Choroid plexus epithelial cell (primary cell): ENCODE data around the gene SLX9.

Experiments
- DNase-seq: peaks from one replicate; pipeline ENCODE4 v3.0.0-alpha.2; 2010; ENCODE audit warnings: low read depth
- H3K4me3 ChIP-seq: 2 replicates; pipeline ENCODE4 v1.5.1; 2011; ENCODE audit warnings: low read depth, mild to moderate bottlenecking, control low read depth, low read length, moderate library complexity
- CTCF ChIP-seq: conservative IDR thresholded peaks from 2 replicates; pipeline ENCODE4 v1.5.1; 2011; ENCODE audit warnings: low read depth, mild to moderate bottlenecking, control low read depth, inconsistent platforms, low read length, moderate library complexity

SLX9 gene

GRCh38 chr21:44935533-44935927 is 4.3 kb upstream of the SLX9 start:
- TF ChIP-seq CTCF = no peak
- H3K4me3 ChIP-seq = no peak overlapping the region
- DNase-seq = no peak

- no peak for DNase-seq
- H3K4me3 ChIP-seq = peak overlapping the region; percentile 91
- TF ChIP-seq CTCF = no peak
Observed at GRCh38 chr21:44938772-44939531, 877 bp upstream of the SLX9 start.

GRCh38 chr21:44940116-44940631 is 345 bp downstream of the SLX9 start:
- DNase-seq = no peak
- peak overlapping the region; percentile 91 for H3K4me3 ChIP-seq

GRCh38 chr21:44941567-44941966 is 1.7 kb downstream of the SLX9 start:
- no peak for DNase-seq
- H3K4me3 ChIP-seq = no peak overlapping the region
- no peak for TF ChIP-seq CTCF

More at GRCh38 chr21:44940116-44940631, 345 bp downstream of the SLX9 start:
- TF ChIP-seq CTCF = no peak

- no peak for DNase-seq
- H3K4me3 ChIP-seq = no peak overlapping the region
- no peak for TF ChIP-seq CTCF
Observed at GRCh38 chr21:44942566-44942965, 2.7 kb downstream of the SLX9 start.

GRCh38 chr21:44943005-44943685 is 3.3 kb downstream of the SLX9 start:
- H3K4me3 ChIP-seq = no peak overlapping the region
- DNase-seq = no peak
- TF ChIP-seq CTCF = no peak
